ENCODE data around the gene TF.

- TF ChIP-seq CTCF (optimal IDR thresholded peaks at IDR 0.05 in 1 of 3, IDR thresholded peaks at IDR 0.05 in 1 of 3, conservative IDR thresholded peaks at IDR 0.05 in 1 of 3; ENCODE audit: extremely low read depth in 1 of 3, insufficient read depth in 2 of 3, low read length in 3 of 3) (no peak), EZH2 (IDR thresholded peaks at IDR 0.05; ENCODE audit: low read length) (no peak)
These were observed 33.5 kb downstream of the TF start for GRCh38 chr3:133779626-133780203.
